Activated CD4-positive, alpha-beta T cell treated with anti-CD3 and anti-CD28 coated beads, Interleukin-2, amount 10 ng/mL, durations not matched to agents 7 days and 5 days (primary cell): ENCODE data around the gene SPINT2. TPM values are rescaled to one million over a fixed set of nuclear protein-coding genes. Genes with fewer than 3 reads are reported as not detected.
"Not testable (repeated sequence)": the region's sequence is repeated elsewhere in the genome, so short reads cannot be mapped to it uniquely, and the experiment has no call there.

ENCODE experiments used
- CTCF ChIA-PET: fragments of 350-600 bp; sonication (Branson Sonifier 250); formaldehyde crosslinking; loops from one replicate; lab custom pipeline; 2021; ENCODE audit warnings: antibody characterized with exemption; lab: Charles Lee
- POLR2A ChIA-PET: fragments of 350-600 bp; sonication (Branson Sonifier 250); formaldehyde crosslinking; loops from one replicate; lab custom pipeline; 2021; ENCODE audit warnings: antibody characterized with exemption; lab: Charles Lee
- DNase-seq: peaks from one replicate; pipeline ENCODE4 v3.0.0-alpha.2; 2020
- H3K27ac Mint-ChIP-seq: one replicate; pipeline ENCODE4 v1.8.0; 2021; ENCODE audit warnings: mild to moderate bottlenecking, moderate library complexity, mixed read lengths
- H3K27me3 Mint-ChIP-seq: one replicate; pipeline ENCODE4 v1.8.0; 2021; ENCODE audit warnings: mixed read lengths
- H3K36me3 Mint-ChIP-seq: one replicate; pipeline ENCODE4 v1.8.0; 2021; ENCODE audit warnings: low read depth, mixed read lengths
- H3K4me1 Mint-ChIP-seq: one replicate; pipeline ENCODE4 v1.8.0; 2021; ENCODE audit warnings: mixed read lengths
- H3K4me3 Mint-ChIP-seq: one replicate; pipeline ENCODE4 v1.8.0; 2021; ENCODE audit warnings: mild to moderate bottlenecking, moderate library complexity, mixed read lengths
- H3K9me3 Mint-ChIP-seq: one replicate; pipeline ENCODE4 v1.8.0; 2021; ENCODE audit warnings: mixed read lengths
- total RNA-seq, 2 experiments: library from RNA; stranded (reverse); gene quantifications; one replicate each; pipeline ENCODE4 v1.2.3, GENCODE V29; 2021

The SPINT2 gene
- 1 to 10 TPM; 8.9 to 9.3 TPM for total RNA-seq

- peak; percentile 57 for DNase-seq
- Mint-ChIP-seq H3K4me1 (peaks cover 23% of the 10 kb centered on the region), H3K9me3 (no peaks in the 10 kb centered on the region), H3K27me3 (peaks cover 1% of the 10 kb centered on the region), H3K27ac (peak within 1 kb of the TSS; percentile 86), H3K4me3 (peak within 1 kb of the TSS; percentile 74), H3K36me3 (no peaks in the 10 kb centered on the region)
- CTCF ChIA-PET = interaction anchor here (0.6 to 3.3 kb wide), 7 partner anchors 10 to 1963 kb away, joined by 3 to 19 read pairs (median 4); partner anchors contain the start of gene FAM98C
- POLR2A ChIA-PET = interaction anchor here (0.6 kb wide), 2 partner anchors 11 to 29 kb away, joined by 3 to 4 read pairs; no protein-coding TSS in a partner anchor
These were observed at the start of gene SPINT2 for GRCh38 chr19:38264486-38265212. Gene SPINT2 (plus strand): TSS chr19:38264573. CDS start chr19:38264893, 320 bp downstream.

DNA sequence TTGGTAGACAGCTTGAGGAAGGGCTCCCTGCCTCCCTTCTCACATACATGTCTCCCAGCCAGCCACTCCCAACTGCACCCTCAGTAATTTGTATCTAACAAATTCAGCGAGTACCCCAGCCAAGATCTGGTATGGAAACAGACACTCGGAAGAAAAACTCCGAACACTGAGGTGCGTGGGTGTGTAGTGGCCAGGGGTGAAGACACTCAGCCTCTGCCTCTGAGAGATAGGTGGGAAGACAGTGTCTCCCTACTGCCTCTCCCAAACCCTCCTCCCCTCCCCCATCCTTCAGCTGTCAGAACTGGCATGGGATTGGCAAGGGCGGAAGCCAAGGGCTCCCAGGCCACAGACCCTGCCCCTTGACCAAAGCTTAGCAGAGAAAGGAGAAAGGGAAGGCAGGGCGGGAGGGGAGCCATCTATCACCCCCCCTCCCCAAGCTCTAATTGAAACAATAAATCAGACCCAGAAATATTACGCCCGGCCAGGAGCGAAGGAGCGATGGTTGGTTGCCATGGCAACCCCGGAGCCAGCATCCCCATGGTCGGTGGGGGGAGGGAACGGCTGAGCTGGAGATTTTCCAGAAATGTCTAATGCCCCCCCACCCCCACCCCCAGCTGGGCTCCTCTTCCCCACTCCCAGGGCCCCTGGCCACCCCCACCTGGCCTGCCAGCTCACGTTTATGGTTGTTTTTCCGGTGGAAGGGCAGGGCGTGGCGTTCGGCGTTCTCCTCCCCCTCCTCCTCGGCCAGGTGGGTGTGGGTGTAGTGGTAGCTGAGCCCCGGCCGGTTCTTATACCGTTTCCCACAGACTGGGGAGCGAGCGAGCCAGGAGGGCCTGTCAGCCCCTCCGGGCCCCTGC is 47.4 kb upstream of the SPINT2 start:
- H3K4me1 Mint-ChIP-seq = peaks cover 14% of the 10 kb centered on the region
- no peaks in the 10 kb centered on the region for H3K36me3 Mint-ChIP-seq
- no peak for DNase-seq
- ChIA-PET CTCF (interaction anchor here (0.9 to 1.2 kb wide), 2 partner anchors 10 to 153 kb away, joined by 3 read pairs; no protein-coding TSS in a partner anchor), POLR2A (no interaction called here)
- H3K27ac Mint-ChIP-seq = no peak overlapping the region
- H3K27me3 Mint-ChIP-seq = peaks cover 35% of the 10 kb centered on the region
- H3K4me3 Mint-ChIP-seq = no peak overlapping the region
- no peaks in the 10 kb centered on the region for H3K9me3 Mint-ChIP-seq

- Mint-ChIP-seq H3K4me1 (peaks cover 17% of the 10 kb centered on the region), H3K4me3 (no peak overlapping the region), H3K36me3 (no peaks in the 10 kb centered on the region), H3K27ac (no peak overlapping the region), H3K9me3 (no peaks in the 10 kb centered on the region), H3K27me3 (peaks cover 32% of the 10 kb centered on the region)
- ChIA-PET CTCF (interaction anchor here (1.0 kb wide), 1 partner anchor 19 kb away, joined by 3 read pairs; no protein-coding TSS in a partner anchor), POLR2A (interaction anchor here (0.7 kb wide), 1 partner anchor 117 kb away, joined by 4 read pairs; the partner anchor contains the start of gene CATSPERG)
- no peak for DNase-seq
These were observed 46.2 kb upstream of the SPINT2 start for GRCh38 chr19:38218204-38218603.

DNA sequence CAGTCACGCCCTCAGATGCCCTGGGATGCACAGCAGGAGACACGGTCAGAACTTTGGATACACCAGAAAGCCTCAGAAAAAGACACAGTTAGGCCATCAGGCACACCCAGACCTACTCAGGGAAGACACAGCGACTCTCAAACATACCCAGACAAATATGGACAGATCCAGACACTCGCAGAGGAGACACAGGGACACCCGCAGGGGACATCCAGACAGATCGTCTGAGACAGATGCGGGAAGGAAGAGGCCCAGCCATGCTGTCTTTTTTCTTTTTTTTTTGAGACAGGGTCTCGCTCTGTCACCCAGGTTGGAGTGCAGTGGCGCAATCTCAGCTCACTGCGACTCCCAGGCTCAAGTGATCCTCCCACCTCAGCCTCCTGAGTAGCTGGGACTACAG is 45.2 kb upstream of the SPINT2 start:
- Mint-ChIP-seq H3K27me3 (peaks cover 33% of the 10 kb centered on the region), H3K4me1 (peaks cover 12% of the 10 kb centered on the region), H3K9me3 (no peaks in the 10 kb centered on the region), H3K36me3 (no peaks in the 10 kb centered on the region), H3K4me3 (no peak overlapping the region), H3K27ac (no peak overlapping the region)
- ChIA-PET POLR2A (no interaction called here), CTCF (interaction anchor here (0.8 kb wide), 1 partner anchor 711 kb away, joined by 3 read pairs; the partner anchor contains the start of genes MRPS12 and SARS2)
- no peak for DNase-seq

DNA sequence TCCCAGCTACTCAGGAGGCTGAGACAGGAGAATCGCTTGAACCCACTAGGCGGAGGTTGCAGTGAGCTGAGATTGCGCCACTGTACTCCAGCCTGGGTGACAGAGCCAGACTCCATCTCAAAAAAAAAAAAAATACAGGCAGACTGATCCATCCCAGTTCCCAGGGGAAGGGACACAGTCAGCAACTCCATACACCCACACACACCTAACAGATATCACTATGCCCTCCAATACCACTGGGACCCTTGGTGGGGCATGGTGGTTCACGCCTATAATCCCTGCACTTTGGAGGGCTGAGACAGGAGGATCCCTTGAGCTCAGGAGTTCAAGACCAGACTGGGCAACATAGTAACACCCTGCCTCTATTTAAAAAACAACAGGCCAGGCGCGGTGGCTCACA is 43.0 kb upstream of the SPINT2 start:
- POLR2A ChIA-PET = no interaction called here
- no peak for DNase-seq
- no peaks in the 10 kb centered on the region for H3K36me3 Mint-ChIP-seq
- no peaks in the 10 kb centered on the region for H3K9me3 Mint-ChIP-seq
- peaks cover 33% of the 10 kb centered on the region for H3K27me3 Mint-ChIP-seq
- H3K4me1 Mint-ChIP-seq = peaks cover 14% of the 10 kb centered on the region
- CTCF ChIA-PET = interaction anchor here (0.6 kb wide), 1 partner anchor 298 kb away, joined by 4 read pairs; no protein-coding TSS in a partner anchor
- no peak overlapping the region for H3K4me3 Mint-ChIP-seq
- H3K27ac Mint-ChIP-seq = no peak overlapping the region

DNA sequence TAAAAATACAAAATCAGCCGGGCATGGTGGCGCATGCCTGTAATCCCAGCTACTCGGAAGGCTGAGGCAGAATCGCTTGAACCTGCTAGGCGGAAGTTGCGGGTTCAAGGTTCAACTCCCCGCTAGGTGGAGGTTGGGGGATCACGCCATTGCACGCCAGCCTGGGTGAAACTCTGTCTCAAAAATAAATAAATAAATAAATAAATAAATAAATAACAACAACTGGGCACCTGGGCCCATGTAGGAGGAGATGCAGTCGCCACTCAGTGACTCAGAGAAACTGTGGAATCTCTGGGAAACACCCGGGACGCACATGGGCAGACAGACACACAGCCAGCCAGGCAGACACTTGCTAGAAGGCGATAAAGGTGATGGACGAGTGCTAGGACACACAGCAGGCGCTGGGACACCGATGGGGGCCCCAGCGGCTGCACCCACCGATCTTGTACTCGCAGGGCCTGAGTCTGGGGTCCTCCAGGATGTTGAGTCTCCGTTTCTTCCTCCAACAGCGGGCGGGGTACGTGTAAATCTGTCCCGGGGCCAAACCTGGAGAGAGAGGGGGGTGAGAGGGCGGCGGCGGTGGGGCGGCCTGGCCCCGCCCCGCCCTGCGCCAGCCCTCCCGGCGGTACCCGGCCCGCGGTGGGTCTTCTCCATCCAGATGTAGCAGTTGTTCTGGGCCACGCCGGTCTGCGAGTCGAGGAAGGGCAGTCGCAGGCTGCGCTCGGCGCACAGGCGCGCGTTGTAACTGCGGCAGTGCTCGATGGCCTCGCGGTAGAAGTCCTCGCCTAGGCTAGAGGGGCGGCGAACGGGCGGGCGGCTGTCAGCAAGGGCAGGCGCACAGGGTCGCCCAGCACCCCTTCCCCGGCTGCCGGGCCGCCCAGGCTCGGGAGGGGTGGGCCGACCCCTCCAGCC is 42.2 kb upstream of the SPINT2 start:
- ChIA-PET POLR2A (no interaction called here), CTCF (no interaction called here)
- no peaks in the 10 kb centered on the region for H3K9me3 Mint-ChIP-seq
- no peak for DNase-seq
- peaks cover 14% of the 10 kb centered on the region for H3K4me1 Mint-ChIP-seq
- no peak overlapping the region for H3K4me3 Mint-ChIP-seq
- peaks cover 39% of the 10 kb centered on the region for H3K27me3 Mint-ChIP-seq
- no peaks in the 10 kb centered on the region for H3K36me3 Mint-ChIP-seq
- no peak overlapping the region for H3K27ac Mint-ChIP-seq

DNA sequence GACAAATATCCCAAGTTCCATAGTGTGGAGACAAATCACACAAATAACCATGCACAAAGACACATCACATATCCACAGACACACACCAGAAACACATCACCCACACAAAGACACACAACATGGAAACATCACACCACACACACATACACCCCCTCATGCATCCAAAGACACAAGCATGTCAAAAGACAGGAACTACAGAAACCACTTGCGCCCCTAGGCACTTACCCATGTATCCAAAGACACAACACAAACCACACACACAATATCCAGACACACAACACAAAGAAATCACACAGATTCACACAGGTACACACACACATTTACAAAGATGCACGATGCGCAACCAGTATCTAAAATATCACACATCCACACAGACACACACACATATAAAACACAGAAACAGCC is 41.3 kb upstream of the SPINT2 start:
- peaks cover 18% of the 10 kb centered on the region for H3K4me1 Mint-ChIP-seq
- peak overlapping the region; percentile 0 for H3K4me3 Mint-ChIP-seq
- POLR2A ChIA-PET = no interaction called here

GRCh38 chr19:38223617-38224013 is 40.8 kb upstream of the SPINT2 start:
- Mint-ChIP-seq H3K4me1 (peaks cover 18% of the 10 kb centered on the region), H3K36me3 (no peaks in the 10 kb centered on the region), H3K4me3 (peak overlapping the region; percentile 11), H3K9me3 (no peaks in the 10 kb centered on the region), H3K27me3 (peaks cover 49% of the 10 kb centered on the region), H3K27ac (no peak overlapping the region)
- no peak for DNase-seq
- ChIA-PET CTCF (no interaction called here), POLR2A (no interaction called here)

More for the DNA sequence above, 41.3 kb upstream of the SPINT2 start:
- Mint-ChIP-seq H3K9me3 (no peaks in the 10 kb centered on the region), H3K36me3 (no peaks in the 10 kb centered on the region), H3K27ac (no peak overlapping the region), H3K27me3 (peaks cover 47% of the 10 kb centered on the region)
- CTCF ChIA-PET = no interaction called here
- DNase-seq = no peak

DNA sequence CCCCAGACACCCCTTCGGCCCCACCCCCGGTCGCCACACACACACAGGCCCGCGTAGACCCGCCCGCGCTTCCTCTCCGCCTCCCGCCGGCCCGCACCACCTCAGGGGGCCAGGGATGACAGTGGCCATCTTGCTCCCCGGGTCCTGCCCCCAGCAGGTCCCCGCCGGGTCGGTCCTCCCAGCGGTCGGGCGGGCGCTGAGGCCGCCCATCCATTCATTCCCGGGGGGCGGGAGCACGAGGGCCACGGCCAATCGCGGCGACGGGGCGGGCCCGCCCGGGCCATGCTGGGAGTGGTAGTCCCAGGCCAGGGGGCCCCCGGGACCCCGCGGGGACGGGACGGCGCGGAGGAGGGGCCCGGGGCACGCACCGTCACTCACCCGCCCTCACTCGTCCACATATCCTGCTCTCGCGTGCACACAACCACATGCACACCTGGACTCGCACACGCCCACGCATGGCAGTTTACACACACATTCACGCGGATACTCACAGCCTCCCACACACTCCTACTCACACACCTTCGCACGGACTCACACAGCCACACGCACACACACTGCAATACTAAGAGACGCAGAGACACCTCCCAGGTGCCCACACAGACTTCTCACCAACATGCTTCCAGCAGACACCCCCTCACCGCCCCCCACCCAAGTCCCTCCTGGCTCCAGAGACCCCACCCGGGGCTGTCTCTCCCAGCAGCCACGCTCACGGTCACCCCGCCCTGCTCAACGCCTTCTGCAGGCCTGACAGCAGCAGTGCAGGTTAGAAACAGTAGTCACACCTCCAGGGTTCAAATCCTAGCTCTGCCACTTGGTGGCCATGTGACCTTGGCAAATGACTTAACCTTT is 40.1 kb upstream of the SPINT2 start, which contains the start of gene DPF1:
Gene DPF1 (minus strand): TSS at position 209 of the 849 bp plus-strand sequence. CDS start 80 bp downstream, at position 129.
- peaks cover 20% of the 10 kb centered on the region for H3K4me1 Mint-ChIP-seq
- POLR2A ChIA-PET = no interaction called here
- peak; percentile 50 for DNase-seq
- no peaks in the 10 kb centered on the region for H3K36me3 Mint-ChIP-seq
- H3K27me3 Mint-ChIP-seq = peaks cover 51% of the 10 kb centered on the region
- peak within 1 kb of the TSS; percentile 59 for H3K4me3 Mint-ChIP-seq
- CTCF ChIA-PET = interaction anchor here (1.5 kb wide), 1 partner anchor 20 kb away, joined by 3 read pairs; no protein-coding TSS in a partner anchor
- no peaks in the 10 kb centered on the region for H3K9me3 Mint-ChIP-seq
- no peak within 1 kb of the TSS for H3K27ac Mint-ChIP-seq

DNA sequence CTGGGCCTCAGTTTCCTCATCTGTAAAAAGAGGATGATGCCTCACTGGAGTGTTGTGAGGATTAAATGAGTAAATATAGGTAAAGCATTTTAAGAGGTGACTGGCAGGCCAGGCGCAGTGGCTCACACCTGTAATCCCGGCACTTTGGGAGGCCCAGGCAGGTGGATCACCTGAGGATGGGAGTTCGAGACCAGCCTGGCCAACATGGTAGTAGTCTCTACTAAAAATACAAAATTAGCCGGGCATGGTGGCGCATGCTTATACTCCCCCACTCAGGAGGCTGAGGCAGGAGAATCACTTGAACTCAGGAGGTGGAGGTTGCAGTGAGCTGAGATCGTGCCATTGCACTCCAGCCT is 39.5 kb upstream of the SPINT2 start:
- POLR2A ChIA-PET, H3K36me3 Mint-ChIP-seq, H3K27ac Mint-ChIP-seq, DNase-seq, H3K9me3 Mint-ChIP-seq: not testable (repeated sequence)
- Mint-ChIP-seq H3K4me3 (peak overlapping the region; percentile 59), H3K27me3 (peaks cover 52% of the 10 kb centered on the region), H3K4me1 (peaks cover 21% of the 10 kb centered on the region)
- CTCF ChIA-PET = interaction anchor here (0.7 to 1.5 kb wide), 2 partner anchors 10 to 19 kb away, joined by 3 read pairs; no protein-coding TSS in a partner anchor

GRCh38 chr19:38227287-38228004 is 36.9 kb upstream of the SPINT2 start:
- Mint-ChIP-seq H3K9me3 (no peaks in the 10 kb centered on the region), H3K27ac (no peak overlapping the region), H3K36me3 (no peaks in the 10 kb centered on the region), H3K4me1 (peaks cover 23% of the 10 kb centered on the region), H3K27me3 (peaks cover 61% of the 10 kb centered on the region), H3K4me3 (no peak overlapping the region)
- DNase-seq = no peak
- ChIA-PET POLR2A (no interaction called here), CTCF (no interaction called here)
